ENCODE data around the gene PALS1.
"Not testable (repeated sequence)": the region's sequence is repeated elsewhere in the genome, so short reads cannot be mapped to it uniquely, and the experiment has no call there.

Gene PALS1

GRCh38 chr14:67270933-67271332 lies 29.7 kb downstream of the PALS1 start:
- Histone ChIP-seq H3K79me2 (ENCODE audit: control insufficient read depth, low read length) (peaks cover 5% of the 10 kb centered on the region; the same call in 1 of the 2 replicates), H3K27me3 (ENCODE audit: control insufficient read depth, low read length) (no peaks in the 10 kb centered on the region), H3F3A (ENCODE audit: control insufficient read depth, insufficient read depth) (no peaks in the 10 kb centered on the region), H3K9me2 (replicated peaks; ENCODE audit: control insufficient read depth, low read length) (no peaks in the 10 kb centered on the region), H3K4me1 (ENCODE audit: control insufficient read depth, low read length) (peaks cover 3% of the 10 kb centered on the region; the same call in 1 of the 2 replicates), H3K9me3 (ENCODE audit: control insufficient read depth, insufficient read depth, low read length) (no peaks in the 10 kb centered on the region), H3K36me3 (ENCODE audit: control insufficient read depth, low read length) (peaks cover 7% of the 10 kb centered on the region; the same call in 1 of the 2 replicates), H3K4me3 (ENCODE audit: low read length) (no peak overlapping the region), H3K27ac (ENCODE audit: low read depth, low read length) (no peak overlapping the region), H4K20me1 (ENCODE audit: control insufficient read depth, insufficient read depth, low read depth, low read length) (no peaks in the 10 kb centered on the region), H3K4me2 (ENCODE audit: low read length) (no peak overlapping the region)
- TF ChIP-seq EZH2phosphoT487 (IDR thresholded peaks at IDR 0.05; ENCODE audit: borderline replicate concordance, low read length), result no peak
- TF ChIP-seq CTCF (IDR thresholded peaks at IDR 0.05; ENCODE audit: low read depth, low read length, poor library complexity, severe bottlenecking), result no peak

- not testable (repeated sequence) for H3K36me3 ChIP-seq (ENCODE audit: control insufficient read depth, low read length); H3K4me3 ChIP-seq (ENCODE audit: low read length); H3K4me2 ChIP-seq (ENCODE audit: low read length); H3K9me2 ChIP-seq (replicated peaks; ENCODE audit: control insufficient read depth, low read length); H4K20me1 ChIP-seq (ENCODE audit: control insufficient read depth, insufficient read depth, low read depth, low read length); H3K4me1 ChIP-seq (ENCODE audit: control insufficient read depth, low read length); H3F3A ChIP-seq (ENCODE audit: control insufficient read depth, insufficient read depth); H3K79me2 ChIP-seq (ENCODE audit: control insufficient read depth, low read length); H3K27me3 ChIP-seq (ENCODE audit: control insufficient read depth, low read length); H3K9me3 ChIP-seq (ENCODE audit: control insufficient read depth, insufficient read depth, low read length); H3K27ac ChIP-seq (ENCODE audit: low read depth, low read length)
Measured at GRCh38 chr14:67273281-67273680, 32.0 kb downstream of the PALS1 start.

DNA sequence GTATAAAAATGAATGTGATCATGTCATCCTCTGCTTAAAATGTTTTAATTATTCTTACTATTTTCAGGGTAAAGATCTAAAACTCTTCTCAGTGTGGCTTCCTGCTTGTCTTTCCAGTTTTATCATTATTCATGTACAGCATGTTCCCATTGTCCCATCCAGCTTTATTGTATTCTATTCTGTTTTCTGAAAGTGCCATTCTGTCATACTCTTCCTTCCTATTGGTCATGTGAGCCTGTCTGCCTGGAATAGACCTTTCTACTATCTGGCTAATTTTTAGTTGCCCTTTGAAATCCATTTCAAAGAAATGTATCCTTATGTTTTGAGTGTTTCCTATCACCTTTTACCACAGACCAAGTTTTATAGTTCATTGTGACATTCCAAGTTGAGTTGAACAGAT lies 34.9 kb downstream of the PALS1 start:
- Histone ChIP-seq H3K4me3 (ENCODE audit: low read length) (no peak overlapping the region), H3F3A (ENCODE audit: control insufficient read depth, insufficient read depth) (no peaks in the 10 kb centered on the region), H3K4me2 (ENCODE audit: low read length) (no peak overlapping the region), H3K36me3 (ENCODE audit: control insufficient read depth, low read length) (peaks cover 7% of the 10 kb centered on the region; the same call in 1 of the 2 replicates), H3K27ac (ENCODE audit: low read depth, low read length) (no peak overlapping the region), H3K27me3 (ENCODE audit: control insufficient read depth, low read length) (no peaks in the 10 kb centered on the region), H3K9me2 (replicated peaks; ENCODE audit: control insufficient read depth, low read length) (no peaks in the 10 kb centered on the region), H4K20me1 (ENCODE audit: control insufficient read depth, insufficient read depth, low read depth, low read length) (no peaks in the 10 kb centered on the region), H3K4me1 (ENCODE audit: control insufficient read depth, low read length) (no peaks in the 10 kb centered on the region), H3K9me3 (ENCODE audit: control insufficient read depth, insufficient read depth, low read length) (no peaks in the 10 kb centered on the region), H3K79me2 (ENCODE audit: control insufficient read depth, low read length) (peaks cover 5% of the 10 kb centered on the region)
- TF ChIP-seq EZH2phosphoT487 (IDR thresholded peaks at IDR 0.05; ENCODE audit: borderline replicate concordance, low read length), result no peak

DNA sequence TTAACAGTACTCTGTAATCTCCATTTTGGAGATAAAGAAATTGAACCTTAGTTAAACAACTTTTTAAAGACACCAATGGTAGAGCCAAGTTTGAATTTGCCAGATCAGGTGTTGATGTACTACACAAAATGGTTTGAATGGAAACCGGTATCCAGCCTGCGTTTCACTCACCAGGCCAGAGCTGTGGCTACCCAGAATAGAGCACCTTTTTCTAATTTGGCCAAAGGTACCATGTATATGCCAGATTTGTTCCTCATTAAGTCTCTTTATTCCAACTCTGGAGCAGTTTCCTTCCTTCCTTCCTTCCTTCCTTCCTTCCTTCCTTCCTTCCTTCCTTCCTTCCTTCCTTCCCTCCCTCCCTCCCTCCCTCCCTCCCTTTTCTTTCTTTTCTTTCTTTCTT lies 39.3 kb downstream of the PALS1 start:
- Histone ChIP-seq H3K9me3 (ENCODE audit: control insufficient read depth, insufficient read depth, low read length) (no peaks in the 10 kb centered on the region), H3K4me1 (ENCODE audit: control insufficient read depth, low read length) (no peaks in the 10 kb centered on the region), H4K20me1 (ENCODE audit: control insufficient read depth, insufficient read depth, low read depth, low read length) (no peaks in the 10 kb centered on the region), H3K4me2 (ENCODE audit: low read length) (no peak overlapping the region), H3F3A (ENCODE audit: control insufficient read depth, insufficient read depth) (0 out of 2 replicates have a peak, but pooled peaks cover 2% of the 10 kb centered on the region), H3K36me3 (ENCODE audit: control insufficient read depth, low read length) (no peaks in the 10 kb centered on the region), H3K27ac (ENCODE audit: low read depth, low read length) (no peak overlapping the region), H3K4me3 (ENCODE audit: low read length) (no peak overlapping the region), H3K27me3 (ENCODE audit: control insufficient read depth, low read length) (no peaks in the 10 kb centered on the region), H3K9me2 (replicated peaks; ENCODE audit: control insufficient read depth, low read length) (no peaks in the 10 kb centered on the region), H3K79me2 (ENCODE audit: control insufficient read depth, low read length) (peaks cover 5% of the 10 kb centered on the region)
- TF ChIP-seq EZH2phosphoT487 (IDR thresholded peaks at IDR 0.05; ENCODE audit: borderline replicate concordance, low read length), result no peak

DNA sequence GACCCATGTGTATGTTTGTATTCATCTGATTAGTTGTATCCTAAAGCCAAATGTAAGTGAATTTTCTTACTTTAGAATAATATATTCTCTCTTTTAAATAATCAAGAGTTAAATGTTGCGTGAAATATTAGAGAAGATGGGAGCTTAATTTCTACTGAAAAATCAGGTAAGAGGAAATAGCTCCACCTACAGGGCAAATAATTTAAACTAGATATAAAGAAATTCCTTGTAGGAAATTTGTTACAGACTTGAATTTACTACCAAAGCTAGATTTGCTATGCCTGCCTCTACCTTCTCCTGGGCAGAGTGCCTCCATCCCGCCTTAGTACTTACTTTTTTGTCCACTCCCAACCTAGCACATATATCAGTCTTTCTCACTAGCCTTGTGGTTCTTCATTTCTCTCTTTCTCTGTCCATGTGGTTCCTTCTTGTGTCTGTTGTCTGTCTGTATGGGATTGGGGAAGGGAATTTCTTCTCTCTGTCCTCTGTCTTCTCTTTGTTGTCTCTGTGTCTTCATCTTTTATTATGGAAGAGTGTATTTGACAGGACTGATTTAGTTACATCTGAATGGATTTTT lies 44.7 kb downstream of the PALS1 start:
- Histone ChIP-seq H3K4me1 (ENCODE audit: control insufficient read depth, low read length) (no peaks in the 10 kb centered on the region), H3K27me3 (ENCODE audit: control insufficient read depth, low read length) (no peaks in the 10 kb centered on the region), H3K4me3 (ENCODE audit: low read length) (no peak overlapping the region), H3K27ac (ENCODE audit: low read depth, low read length) (no peak overlapping the region), H4K20me1 (ENCODE audit: control insufficient read depth, insufficient read depth, low read depth, low read length) (0 out of 2 replicates have a peak, but pooled peaks cover 4% of the 10 kb centered on the region), H3F3A (ENCODE audit: control insufficient read depth, insufficient read depth) (0 out of 2 replicates have a peak, but pooled peaks cover 2% of the 10 kb centered on the region), H3K36me3 (ENCODE audit: control insufficient read depth, low read length) (no peaks in the 10 kb centered on the region), H3K9me3 (ENCODE audit: control insufficient read depth, insufficient read depth, low read length) (no peaks in the 10 kb centered on the region), H3K4me2 (ENCODE audit: low read length) (no peak overlapping the region), H3K79me2 (ENCODE audit: control insufficient read depth, low read length) (no peaks in the 10 kb centered on the region), H3K9me2 (replicated peaks; ENCODE audit: control insufficient read depth, low read length) (no peaks in the 10 kb centered on the region)
- TF ChIP-seq CTCF (IDR thresholded peaks at IDR 0.05; ENCODE audit: low read depth, low read length, poor library complexity, severe bottlenecking), result peak; percentile 47
- TF ChIP-seq EZH2phosphoT487 (IDR thresholded peaks at IDR 0.05; ENCODE audit: borderline replicate concordance, low read length), result no peak
